C1 segment of cervical spinal cord (tissue), 14 donors: ENCODE results near the gene C12orf42.

Experiments
- DNase-seq, 14 donors: peaks; one replicate each; lab custom pipeline; 2025; lab: John Stamatoyannopoulos, UW

C12orf42 gene

DNA sequence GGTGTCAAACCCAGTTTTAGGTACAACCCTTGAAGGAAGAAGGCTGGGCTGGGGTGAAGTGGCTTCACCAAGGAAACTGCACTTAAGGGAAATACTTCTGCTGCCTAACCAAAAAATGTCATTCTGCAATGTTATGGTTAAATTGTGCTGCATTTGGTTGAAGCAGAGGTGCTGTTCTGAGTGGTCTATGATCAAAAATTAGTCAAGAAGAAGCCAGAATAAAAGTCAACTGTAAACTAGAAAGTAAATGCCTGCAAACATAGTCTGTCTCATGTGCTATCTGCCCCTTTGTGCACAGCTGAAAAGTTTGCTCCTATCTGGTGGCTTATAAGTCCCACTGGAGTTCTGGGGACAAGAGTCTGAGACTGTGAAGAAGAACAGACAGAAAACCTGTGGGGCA is 158.8 kb downstream of the C12orf42 start:
- DNase-seq: no peak

- peak in 3 of 14 donors; percentile 1 to 4 (median 1) for DNase-seq
Observed at GRCh38 chr12:103334466-103334865, 161.3 kb downstream of the C12orf42 start.

GRCh38 chr12:103333676-103334075 is 162.1 kb downstream of the C12orf42 start:
- DNase-seq: no peak

DNA sequence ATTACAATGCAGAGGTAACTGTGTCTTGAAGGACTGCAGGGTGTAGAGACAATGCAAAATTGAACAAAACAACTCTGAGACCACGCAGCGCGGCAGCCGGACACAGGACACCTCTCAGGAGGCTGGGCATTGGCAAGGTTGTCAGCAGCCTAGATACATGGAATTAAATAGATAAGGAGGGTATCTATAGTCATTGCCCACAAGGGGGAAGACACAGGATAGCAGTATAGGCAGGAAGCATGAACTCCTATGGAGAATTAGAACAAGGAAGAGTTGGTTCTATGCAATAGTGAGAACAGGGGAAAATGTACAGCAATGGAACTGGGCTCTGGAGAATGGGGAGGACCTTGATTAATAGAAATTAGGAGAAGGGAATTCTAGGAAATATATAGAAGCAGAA is 164.1 kb downstream of the C12orf42 start:
- DNase-seq: no peak

DNA sequence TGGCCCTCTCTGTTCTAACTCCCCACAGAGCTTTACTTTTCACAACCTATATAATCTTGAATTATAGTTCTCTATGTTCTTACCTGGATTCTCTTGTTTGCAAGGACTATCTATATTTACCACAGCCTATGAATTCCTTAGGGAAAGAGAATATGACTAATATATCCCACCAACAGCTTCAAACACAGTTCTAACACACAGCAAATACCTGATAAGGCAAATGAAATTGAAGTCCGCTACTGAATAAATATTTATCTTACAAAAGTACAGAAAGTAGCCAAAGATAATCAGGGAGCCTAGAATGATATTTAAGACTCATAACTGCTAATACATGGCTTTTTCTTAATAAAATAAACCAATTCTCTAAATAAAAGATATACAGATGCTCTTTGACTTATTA is 165.1 kb downstream of the C12orf42 start:
- DNase-seq: no peak

DNA sequence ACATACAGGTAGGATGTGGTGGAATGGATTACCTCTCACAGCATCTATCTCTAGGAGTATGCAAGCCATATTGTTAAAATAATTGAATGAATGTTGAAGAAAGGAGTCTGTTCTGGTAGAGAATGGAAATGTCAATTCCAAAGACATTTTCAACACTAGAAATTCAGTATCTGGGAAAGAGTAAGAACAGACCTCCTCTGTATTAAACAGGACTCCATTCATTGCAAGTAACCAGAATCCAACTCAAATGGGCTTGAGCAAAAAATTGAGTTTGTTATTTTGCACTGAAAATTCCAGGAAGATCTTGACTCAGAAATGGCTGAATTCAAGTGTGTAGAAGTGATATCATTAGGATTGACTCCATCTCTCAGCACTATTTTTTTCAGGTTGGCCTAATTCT is 168.1 kb downstream of the C12orf42 start:
- DNase-seq: no peak

GRCh38 chr12:103326190-103326589 is 169.6 kb downstream of the C12orf42 start:
- DNase-seq: no peak

GRCh38 chr12:103318566-103318965 is 177.2 kb downstream of the C12orf42 start:
- DNase-seq: no peak

DNA sequence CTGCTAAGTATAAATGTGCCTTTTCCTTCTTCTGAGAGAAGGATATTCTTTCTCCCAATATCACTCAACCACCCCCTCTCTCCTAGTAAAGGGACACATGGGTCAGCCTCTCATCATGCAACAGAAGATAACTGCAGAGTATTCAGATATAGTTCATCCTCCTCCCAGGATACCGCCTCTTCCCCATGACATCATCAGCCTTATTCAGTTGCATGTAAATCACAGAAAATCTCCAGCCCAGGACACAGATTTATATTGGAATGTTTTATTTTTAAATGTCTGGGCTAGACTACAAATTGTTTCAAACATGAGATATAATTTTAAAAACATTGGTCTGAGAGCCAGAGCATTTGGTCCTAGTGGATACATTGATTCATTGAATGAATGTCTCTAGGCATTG is 178.5 kb downstream of the C12orf42 start:
- DNase-seq: no peak

GRCh38 chr12:103314786-103315185 is 181.0 kb downstream of the C12orf42 start:
- no peak for DNase-seq

GRCh38 chr12:103313894-103314293 is 181.9 kb downstream of the C12orf42 start:
- DNase-seq: no peak

DNA sequence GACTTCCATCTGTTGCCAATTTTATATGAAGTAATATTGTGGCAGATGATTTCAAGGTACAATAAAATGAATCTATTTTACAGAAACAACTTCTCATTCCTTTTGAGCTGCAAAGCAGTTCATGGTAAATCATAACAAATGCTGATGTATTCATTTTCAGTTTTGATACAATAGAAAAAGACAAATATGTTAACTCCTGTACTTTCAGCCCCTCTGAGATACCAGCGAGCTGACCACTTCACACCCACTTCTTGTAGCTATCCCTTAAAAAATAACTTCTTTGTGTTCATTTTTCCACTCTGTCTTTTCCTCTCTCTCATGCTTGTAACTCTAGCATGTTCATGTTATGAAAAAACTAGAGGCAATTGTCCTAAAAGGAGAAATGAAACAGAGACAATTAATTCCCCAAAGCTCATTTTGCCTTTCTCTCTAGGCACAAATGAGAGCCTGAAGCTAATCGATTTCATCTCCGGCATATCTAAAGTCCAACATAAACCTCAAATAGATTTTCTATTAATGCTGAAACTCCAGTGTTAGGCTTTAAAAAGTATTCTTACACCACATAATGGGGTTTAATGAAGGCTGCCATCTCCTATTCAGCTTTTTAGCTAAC is 182.9 kb downstream of the C12orf42 start:
- DNase-seq: no peak

GRCh38 chr12:103310546-103311270 is 185.1 kb downstream of the C12orf42 start:
- no peak for DNase-seq

DNA sequence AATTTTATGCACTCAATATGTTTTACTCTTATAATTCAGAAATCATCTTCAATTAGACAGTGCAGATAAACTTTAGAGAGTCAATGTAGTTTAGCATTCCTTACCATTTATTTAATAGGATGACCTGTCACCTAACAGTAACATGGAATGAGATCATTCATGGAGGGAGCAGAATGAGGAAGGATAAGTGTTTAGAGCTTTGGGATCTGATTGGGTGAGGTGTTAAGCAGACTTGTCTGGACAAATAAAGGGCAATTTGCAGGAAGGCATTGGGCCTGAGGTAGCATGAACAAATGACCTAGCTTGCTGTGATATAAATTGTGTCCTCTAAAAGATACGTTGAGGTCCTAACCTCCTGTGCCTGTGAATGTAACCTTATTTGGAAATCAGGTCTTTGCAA is 187.4 kb downstream of the C12orf42 start:
- no peak for DNase-seq

GRCh38 chr12:103303484-103303883 is 192.3 kb downstream of the C12orf42 start:
- DNase-seq: no peak

- DNase-seq: peak in 1 of 14 donors; percentile 12
Observed at GRCh38 chr12:103301642-103302591, 193.9 kb downstream of the C12orf42 start.

DNA sequence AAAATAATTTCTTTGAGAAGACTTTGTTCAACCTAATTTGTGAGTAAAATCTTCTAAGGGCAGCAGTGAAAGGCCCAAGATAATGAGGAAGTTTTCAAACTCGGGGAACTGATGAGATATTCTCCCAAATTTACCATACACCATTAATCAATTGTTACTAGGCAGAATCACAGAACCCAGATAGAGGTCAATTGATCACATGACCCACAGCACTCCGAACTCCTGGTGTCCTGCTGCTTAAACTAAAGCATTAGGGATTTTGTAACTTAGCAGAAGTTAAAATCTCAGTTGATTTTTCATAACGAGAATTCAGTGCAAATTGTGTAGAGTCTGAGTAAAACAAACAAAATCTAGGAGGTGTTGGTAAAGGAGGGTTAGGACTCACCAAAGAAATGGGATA is 207.8 kb downstream of the C12orf42 start:
- no peak for DNase-seq

- no peak for DNase-seq
Observed at GRCh38 chr12:103282124-103282523, 213.6 kb downstream of the C12orf42 start.

- DNase-seq: no peak
Observed at GRCh38 chr12:103279444-103279843, 216.3 kb downstream of the C12orf42 start.

GRCh38 chr12:103278329-103278728 is 217.4 kb downstream of the C12orf42 start:
- no peak for DNase-seq

DNA sequence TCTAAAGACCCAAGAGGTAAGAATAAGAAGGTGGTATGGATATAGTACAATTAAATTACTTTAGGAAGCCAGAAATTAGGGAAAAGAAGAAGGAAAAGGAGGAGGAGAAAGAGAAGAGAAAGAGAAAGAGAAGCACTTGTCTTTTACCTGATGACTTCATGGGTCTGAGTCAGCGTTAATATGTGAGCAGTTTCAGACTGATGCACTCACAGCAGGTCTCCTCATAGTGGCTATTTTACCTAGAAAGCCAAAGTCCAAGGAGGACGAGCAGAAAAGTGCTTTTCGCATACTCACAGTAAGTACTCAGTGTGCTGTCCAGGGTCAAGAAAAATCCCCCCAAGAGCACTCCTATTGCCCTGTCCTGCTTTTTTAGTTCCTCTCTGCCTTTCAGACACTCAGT is 222.1 kb downstream of the C12orf42 start:
- DNase-seq: no peak

- no peak for DNase-seq
Observed at GRCh38 chr12:103272949-103273348, 222.8 kb downstream of the C12orf42 start.
